GM19193 (cell line): ENCODE data around the gene FN1.

Experiments used
- POLR2A ChIP-seq: IDR thresholded peaks from 4 replicates; pipeline ENCODE4 v1.6.1; 2011; ENCODE audit not compliant: insufficient read depth, insufficient read length; ENCODE audit errors: extremely low read depth

The FN1 gene

DNA sequence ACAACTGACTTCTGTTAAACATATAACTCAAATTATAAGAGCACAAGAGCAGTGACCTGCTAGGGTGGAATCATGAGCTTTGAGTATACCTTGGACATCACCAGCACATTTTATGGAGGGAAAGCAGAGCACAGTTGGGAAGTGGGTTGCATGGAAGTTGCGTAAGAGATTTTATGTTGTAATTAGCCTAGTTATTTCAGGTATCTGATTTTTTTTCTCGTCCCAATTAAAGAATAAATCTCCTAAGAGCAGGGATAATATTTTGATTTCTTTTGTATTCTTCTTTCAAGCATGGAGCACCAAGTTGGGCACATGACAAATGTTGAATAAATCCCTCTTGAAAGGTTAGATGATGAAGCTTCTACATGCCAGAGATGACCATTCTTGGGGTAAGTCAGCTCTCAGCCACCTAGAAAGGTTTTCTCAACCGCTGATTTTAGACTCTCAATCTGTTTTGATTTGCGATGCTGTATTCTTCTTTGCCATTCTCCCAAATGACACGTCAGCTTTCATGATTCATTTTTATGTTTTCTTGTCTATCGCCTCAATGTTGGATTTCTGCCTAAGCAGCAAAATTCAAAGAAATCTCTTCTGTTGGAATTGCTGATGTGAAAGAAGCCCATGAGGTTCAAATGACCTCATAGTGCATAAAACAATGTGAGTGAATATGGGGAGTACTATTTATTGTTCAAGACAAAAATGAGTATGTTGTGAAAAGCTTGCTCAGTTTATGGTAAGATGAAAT, 15.3 kb upstream of the FN1 start:
- no peak for TF ChIP-seq POLR2A

DNA sequence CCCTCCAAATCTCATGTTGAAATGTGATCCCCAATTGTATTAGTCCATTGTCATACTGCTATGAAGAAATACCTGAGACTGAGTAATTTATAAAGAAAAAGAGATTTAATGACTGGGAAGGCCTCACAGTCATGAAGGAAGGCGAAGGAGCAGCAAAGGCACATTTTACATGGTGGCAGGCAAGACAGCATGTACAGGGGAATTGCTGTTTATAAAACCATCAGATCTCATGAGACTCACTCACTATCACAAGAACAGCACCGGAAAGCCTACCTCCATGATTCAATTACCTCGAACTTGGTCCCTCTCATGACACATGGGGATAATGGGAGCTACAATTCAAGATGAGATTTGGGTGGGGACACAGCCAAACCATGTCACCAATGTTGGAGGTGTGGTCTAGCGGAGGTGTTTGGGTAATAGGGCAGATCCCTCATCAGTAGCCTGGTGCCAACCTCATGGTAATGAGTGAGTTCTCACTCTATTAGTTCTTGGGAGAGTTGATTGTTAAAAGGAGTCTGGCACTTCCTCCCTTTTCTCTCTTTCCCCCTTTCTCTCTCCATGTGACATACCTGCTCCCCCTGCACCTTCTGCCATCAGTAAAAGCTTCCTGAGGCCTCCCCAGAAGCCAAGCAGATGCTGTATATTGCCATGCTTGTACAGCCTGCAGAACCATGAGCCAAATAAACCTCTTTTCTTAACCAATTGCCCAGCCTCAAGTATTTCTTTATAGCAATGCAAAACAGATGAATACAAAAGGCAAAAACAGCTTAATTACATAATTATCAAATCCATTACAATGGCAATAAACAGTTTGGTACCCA, 14.5 kb upstream of the FN1 start:
- no peak for TF ChIP-seq POLR2A

- no peak for TF ChIP-seq POLR2A
These were observed 11.8 kb upstream of the FN1 start for GRCh38 chr2:215447673-215448081.

DNA sequence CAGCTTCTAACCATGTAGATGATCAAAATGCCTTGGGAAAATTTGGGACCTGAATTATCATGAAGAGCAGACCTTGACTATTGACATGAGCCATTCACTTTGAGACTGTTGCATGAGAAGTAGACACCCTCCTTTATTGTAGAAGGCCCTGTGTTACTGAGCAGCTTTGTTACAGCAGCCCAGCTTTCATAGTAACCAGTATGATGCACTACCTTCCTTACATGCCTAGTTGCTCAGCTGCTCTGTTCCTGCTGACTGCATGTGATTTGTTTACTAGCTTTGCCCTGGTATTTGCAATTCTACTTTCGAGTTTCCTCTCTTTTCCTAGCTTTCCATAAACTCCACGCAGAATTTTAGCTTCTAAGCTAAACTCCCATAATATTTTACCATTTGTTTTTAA, 11.2 kb upstream of the FN1 start:
- no peak for TF ChIP-seq POLR2A

DNA sequence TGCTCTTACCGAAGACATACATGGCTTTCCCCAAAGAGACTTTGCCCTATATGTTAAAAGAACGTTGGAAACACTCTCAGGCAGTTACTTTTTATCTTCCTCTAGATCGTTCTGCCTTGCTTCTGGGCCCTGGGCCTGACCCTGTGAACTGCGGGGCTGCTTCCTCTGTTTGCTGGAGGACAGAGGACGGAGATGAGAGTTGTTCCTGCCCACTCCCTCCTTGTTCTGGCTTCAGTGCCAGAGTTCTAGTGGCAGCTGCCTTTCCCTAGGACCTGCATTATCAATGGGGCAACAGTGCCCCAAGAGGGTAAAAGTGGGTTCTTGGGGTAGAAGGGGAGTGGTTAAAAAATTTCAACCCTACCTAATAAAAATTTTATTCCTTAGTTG, 6.5 kb upstream of the FN1 start:
- TF ChIP-seq POLR2A, result no peak

DNA sequence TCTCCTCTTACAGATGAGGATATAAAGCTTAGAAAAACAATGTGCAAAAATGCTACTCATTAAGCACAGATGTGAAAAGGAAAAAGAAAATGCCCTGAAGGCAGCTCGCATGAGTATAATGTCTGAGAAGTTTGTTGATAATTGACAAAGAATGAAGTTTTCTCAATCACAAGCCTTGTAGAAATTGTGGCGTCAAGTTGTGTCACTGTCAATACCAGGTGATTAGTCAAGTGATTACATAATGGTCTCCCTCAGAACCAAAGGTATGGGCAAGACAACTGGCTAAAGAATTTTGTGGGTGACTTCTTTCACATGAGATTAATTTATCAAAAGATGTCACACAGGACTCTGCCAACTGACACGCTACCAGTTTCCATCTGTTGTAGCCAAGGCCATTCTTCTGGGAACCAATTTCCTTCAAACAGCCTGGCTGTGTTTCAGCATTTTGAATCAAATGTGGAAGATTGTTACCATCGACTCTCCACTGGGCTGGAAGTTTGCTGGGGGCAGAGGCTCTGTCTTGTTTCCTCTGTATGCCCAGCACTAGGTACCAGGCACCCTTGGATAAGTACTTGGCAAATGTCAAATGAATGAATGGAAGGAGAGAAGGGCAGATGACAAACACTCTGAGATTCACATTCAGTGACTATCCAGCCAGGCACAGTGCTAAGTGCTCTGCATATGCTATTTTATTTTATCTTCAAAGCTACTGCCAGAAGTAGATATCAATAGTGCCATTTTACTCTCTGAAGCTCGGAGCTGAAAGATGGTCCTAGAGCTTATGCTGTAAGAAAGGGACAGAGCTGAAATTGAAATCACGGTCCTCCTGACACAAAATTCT, 5.9 kb upstream of the FN1 start:
- no peak for TF ChIP-seq POLR2A

GRCh38 chr2:215439980-215440512, 4.2 kb upstream of the FN1 start:
- TF ChIP-seq POLR2A, result no peak

GRCh38 chr2:215439404-215439803, 3.5 kb upstream of the FN1 start:
- no peak for TF ChIP-seq POLR2A

- no peak for TF ChIP-seq POLR2A
These were observed 1.7 kb upstream of the FN1 start for GRCh38 chr2:215437614-215438013.

DNA sequence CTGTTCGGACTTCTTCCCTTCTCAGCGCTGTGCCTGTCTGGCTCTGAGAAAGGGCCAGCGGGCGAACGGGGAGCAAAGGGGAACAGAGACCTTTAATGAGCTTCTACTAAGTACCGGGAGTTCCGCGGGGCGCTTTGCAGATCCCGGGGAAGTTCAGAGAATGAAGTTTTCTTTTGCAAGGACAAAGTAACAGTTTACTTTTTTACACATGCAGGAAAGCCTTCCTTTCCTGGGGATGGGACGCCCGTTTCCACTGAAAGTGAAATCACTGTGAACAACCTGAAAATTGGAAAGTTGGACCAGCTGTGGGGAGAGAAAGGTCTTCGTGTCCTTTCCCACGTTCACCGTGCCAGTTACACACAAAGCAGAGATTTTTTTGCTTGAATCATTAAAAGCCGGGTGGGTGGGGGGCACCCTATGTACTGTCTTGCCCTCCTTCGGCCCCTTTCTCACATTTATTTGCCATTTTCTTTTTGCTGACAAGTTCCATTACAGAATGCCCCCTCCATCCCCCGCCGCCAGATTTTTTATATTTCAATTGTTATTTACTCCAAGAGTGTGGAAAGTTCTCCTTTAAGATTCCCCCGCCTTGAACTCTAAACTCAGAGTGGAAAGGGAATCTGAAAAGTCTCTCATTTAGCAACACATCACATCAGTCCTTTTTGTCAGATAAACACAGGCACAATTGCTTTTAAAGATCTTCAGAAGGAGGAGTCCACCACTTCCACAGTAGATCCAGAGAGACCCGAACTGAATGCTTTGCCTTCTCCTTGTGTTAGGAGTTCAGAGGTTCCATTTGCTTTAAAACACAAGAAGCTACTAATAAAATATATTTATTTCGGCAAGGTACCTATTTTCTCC, 1.1 kb upstream of the FN1 start:
- TF ChIP-seq POLR2A, result no peak

GRCh38 chr2:215435280-215435869, 493 bp downstream of the FN1 start:
- no peak for TF ChIP-seq POLR2A

DNA sequence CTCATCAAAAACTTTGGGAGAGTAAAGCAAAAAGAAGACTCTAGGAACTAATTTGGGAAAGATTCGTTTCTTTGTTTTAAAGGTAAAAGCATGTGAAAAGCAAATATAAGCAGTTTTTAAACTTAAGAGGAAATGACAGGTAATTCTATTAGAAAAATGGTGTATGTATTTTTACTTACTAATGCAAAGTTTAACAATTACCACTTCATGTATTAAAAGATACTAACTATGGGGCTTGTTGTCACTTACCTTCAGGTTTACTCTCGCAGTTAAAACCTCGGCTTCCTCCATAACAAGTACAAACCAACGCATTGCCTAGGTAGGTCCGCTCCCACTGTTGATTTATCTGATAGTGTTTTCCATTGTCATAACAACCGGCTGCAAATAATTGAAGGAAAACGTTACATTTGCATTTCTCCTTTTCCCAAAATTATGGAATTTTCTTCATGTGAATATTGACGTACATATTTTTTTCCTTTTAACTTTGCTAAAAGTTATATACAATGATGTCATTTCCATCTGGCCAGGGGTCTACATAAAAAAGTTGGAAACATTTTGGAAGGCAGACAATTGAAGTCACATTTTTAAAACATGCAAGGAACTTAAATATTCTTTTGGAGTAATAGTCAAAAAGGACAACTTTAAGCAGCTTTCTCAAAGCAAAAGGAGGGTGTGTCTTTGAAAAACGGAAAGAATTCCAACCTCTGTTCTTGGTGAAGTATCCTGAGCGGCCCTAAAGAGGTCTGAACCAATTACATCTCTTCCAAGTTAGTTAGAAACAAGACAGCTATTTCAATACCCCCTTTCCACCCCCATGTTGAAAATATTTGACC, 1.2 kb downstream of the FN1 start:
- TF ChIP-seq POLR2A, result no peak

DNA sequence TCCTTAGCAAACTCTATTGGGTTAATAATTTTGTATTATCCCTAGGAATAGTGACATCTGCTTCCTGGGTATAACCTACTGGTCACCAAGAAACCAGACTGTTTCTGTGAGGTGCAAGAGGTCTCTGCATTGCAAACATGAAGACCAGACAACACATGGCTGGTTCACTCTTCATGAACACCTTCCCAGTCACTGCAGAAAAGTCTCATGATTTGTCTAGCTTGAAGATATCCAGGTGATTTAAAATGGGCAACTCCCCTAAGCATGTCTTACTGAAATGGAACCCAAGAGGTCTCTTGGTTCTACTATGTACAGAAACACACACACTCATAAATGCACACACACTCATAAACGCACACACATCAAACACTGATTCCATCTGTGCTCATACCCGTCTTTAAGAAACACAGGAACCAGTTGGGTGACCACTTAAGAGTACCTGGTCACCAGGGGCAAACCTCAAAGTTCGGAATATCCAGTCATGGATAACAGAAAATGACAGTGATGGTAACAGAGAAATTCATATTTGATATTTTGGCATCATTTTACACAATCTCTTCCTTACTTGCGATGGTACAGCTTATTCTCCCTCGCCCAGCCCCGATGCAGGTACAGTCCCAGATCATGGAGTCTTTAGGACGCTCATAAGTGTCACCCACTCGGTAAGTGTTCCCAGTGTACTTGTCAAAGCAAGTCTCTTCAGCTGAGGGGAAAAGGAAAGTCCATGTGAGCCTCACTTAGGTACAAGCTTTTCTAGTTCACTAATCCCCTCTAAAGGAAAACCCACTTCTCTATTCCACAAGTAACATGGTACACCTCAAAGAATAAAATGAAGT, 2.9 kb downstream of the FN1 start:
- TF ChIP-seq POLR2A, result no peak
